ENCODE data around the gene TTL. TPM values are rescaled to one million over a fixed set of nuclear protein-coding genes. Genes with fewer than 3 reads are reported as not detected.

The TTL gene
- total RNA-seq, 4 donors from 2014 or later, result 14.8 to 25.5 (median 21.2) TPM

- TF ChIP-seq POLR2A (IDR thresholded peaks at IDR 0.05) (no peak), CTCF (IDR thresholded peaks at IDR 0.05) (no peak)
- no peak for DNase-seq (ENCODE audit: low spot score in 2 of 2)
- WGBS, 2 donors, result 97 to 100% methylated on average over 1 of the region's 1 CpG
- H3K4me3 ChIP-seq (ENCODE audit: low read depth, poor library complexity, severe bottlenecking), result no peak overlapping the region
- intact Hi-C loops (cut with DNase I; ENCODE audit: low total_unique reads), result loop anchor here (10.0 kb wide), 1 partner anchor 52 kb away; no protein-coding TSS in a partner anchor
Observed at GRCh38 chr2:112463256-112463655, 18.7 kb upstream of the TTL start.

- DNase-seq (ENCODE audit: low spot score in 2 of 2), result no peak
- no peak overlapping the region for H3K4me3 ChIP-seq (ENCODE audit: low read depth, poor library complexity, severe bottlenecking)
- TF ChIP-seq POLR2A (IDR thresholded peaks at IDR 0.05), result no peak
- no peak for TF ChIP-seq CTCF (IDR thresholded peaks at IDR 0.05)
- intact Hi-C loops (cut with DNase I; ENCODE audit: low total_unique reads), result loop anchor here (10.0 kb wide), 1 partner anchor 49 kb away; no protein-coding TSS in a partner anchor
- WGBS, 2 donors, result 56 to 69% methylated on average over 3 of the region's 3 CpGs
Observed at GRCh38 chr2:112465382-112465781, 16.6 kb upstream of the TTL start.

GRCh38 chr2:112472547-112473263, 9.3 kb upstream of the TTL start:
- 82 to 83% methylated on average over 6 of the region's 6 CpGs for WGBS, 2 donors
- intact Hi-C loops (cut with DNase I; ENCODE audit: low total_unique reads), result no loop called here
- H3K4me3 ChIP-seq (ENCODE audit: low read depth, poor library complexity, severe bottlenecking), result no peak overlapping the region
- no peak for TF ChIP-seq POLR2A (IDR thresholded peaks at IDR 0.05)
- no peak for TF ChIP-seq CTCF (IDR thresholded peaks at IDR 0.05)
- no peak for DNase-seq (ENCODE audit: low spot score in 2 of 2)

- no peak overlapping the region for H3K4me3 ChIP-seq (ENCODE audit: low read depth, poor library complexity, severe bottlenecking)
- no peak for DNase-seq (ENCODE audit: low spot score in 2 of 2)
- intact Hi-C loops (cut with DNase I; ENCODE audit: low total_unique reads), result no loop called here
- WGBS, 2 donors, result 78 to 81% methylated on average over 6 of the region's 6 CpGs
- no peak for TF ChIP-seq POLR2A (IDR thresholded peaks at IDR 0.05)
- no peak for TF ChIP-seq CTCF (IDR thresholded peaks at IDR 0.05)
Observed at GRCh38 chr2:112474844-112475486, 7.0 kb upstream of the TTL start.

- no peak for DNase-seq (ENCODE audit: low spot score in 2 of 2)
- TF ChIP-seq CTCF (IDR thresholded peaks at IDR 0.05) (no peak), POLR2A (IDR thresholded peaks at IDR 0.05) (no peak)
- 82 to 83% methylated on average over 7 of the region's 7 CpGs for WGBS, 2 donors
- intact Hi-C loops (cut with DNase I; ENCODE audit: low total_unique reads), result no loop called here
- H3K4me3 ChIP-seq (ENCODE audit: low read depth, poor library complexity, severe bottlenecking), result no peak overlapping the region
Observed at GRCh38 chr2:112476434-112476833, 5.5 kb upstream of the TTL start.
